HEK293 (cell line): ENCODE results near the gene LST1.
A peak's percentile ranks its signal among the peaks of the same experiment; 100 is the strongest.

Experiments used
- CTCF ChIA-PET: fragments of 350-600 bp; formaldehyde crosslinking; extraction: SDS; loops from one replicate; lab custom pipeline; 2021; ENCODE audit warnings: antibody characterized with exemption; lab: Yijun Ruan, JAX
- POLR2A ChIA-PET: fragments of 300-600 bp; formaldehyde crosslinking; extraction: SDS; loops from one replicate; lab custom pipeline; 2020; ENCODE audit warnings: antibody characterized with exemption, inconsistent platforms; lab: Yijun Ruan, JAX
- H3K27ac ChIP-seq: fragments of 200-500 bp; sonication (Bioruptor generic); 2 replicates; pipeline ENCODE4 v1.5.1; 2014; ENCODE audit warnings: low read depth, low read length, control low read depth, inconsistent platforms; ENCODE audit errors: extremely low read depth
- H3K36me3 ChIP-seq, 2 experiments: fragments of 200-500 bp in 1 of 2; sonication (Bioruptor generic) in 1 of 2; 1 replicate in 1 of 2; 2 replicates in 1 of 2; pipeline ENCODE4 v1.5.1; 2014 to 2017; ENCODE audit warnings: inconsistent platforms in 2 of 2, low read length in 2 of 2; ENCODE audit not compliant: control insufficient read depth in 2 of 2, insufficient read depth in 1 of 2
- H3K4me1 ChIP-seq: fragments of 200-500 bp; sonication (Bioruptor generic); 2 replicates; pipeline ENCODE4 v1.5.1; 2014; ENCODE audit warnings: mild to moderate bottlenecking, low read length, inconsistent platforms; ENCODE audit not compliant: control insufficient read depth, insufficient read depth
- H3K4me3 ChIP-seq: 2 replicates; pipeline ENCODE4 v1.5.1; 2011; ENCODE audit warnings: low read depth, mild to moderate bottlenecking, control low read depth, low read length, moderate library complexity
- H3K9me3 ChIP-seq: fragments of 200-500 bp; sonication (Bioruptor generic); 2 replicates; pipeline ENCODE4 v1.5.1; 2014; ENCODE audit warnings: low read depth, low read length, inconsistent platforms; ENCODE audit not compliant: control insufficient read depth, insufficient read depth
- GLIS2 ChIP-seq: fragments of 450-650 bp; formaldehyde crosslinking; IDR thresholded peaks from 2 replicates; pipeline ENCODE4 v1.5.1; 2016; ENCODE audit warnings: missing biosample characterization, missing genetic modification characterization
- HOXD13 ChIP-seq: sonication (generic); formaldehyde crosslinking; IDR thresholded peaks from 2 replicates; pipeline ENCODE4 v1.8.0; 2022; ENCODE audit warnings: missing genetic modification reagents, borderline replicate concordance
- IKZF3 ChIP-seq: fragments of 450-650 bp; IDR thresholded peaks from 2 replicates; pipeline ENCODE4 v1.5.0; 2018; ENCODE audit warnings: missing biosample characterization, mild to moderate bottlenecking, missing genetic modification characterization, moderate library complexity
- OSR2 ChIP-seq: fragments of 450-650 bp; formaldehyde crosslinking; IDR thresholded peaks from 2 replicates; pipeline ENCODE4 v1.5.1; 2016; ENCODE audit warnings: missing biosample characterization, missing genetic modification characterization
- ZBTB17 ChIP-seq: fragments of 450-650 bp; formaldehyde crosslinking; IDR thresholded peaks from 2 replicates; pipeline ENCODE4 v1.5.1; 2016; ENCODE audit warnings: missing biosample characterization, missing genetic modification characterization
- ZBTB48 ChIP-seq: fragments of 450-650 bp; formaldehyde crosslinking; IDR thresholded peaks from 2 replicates; pipeline ENCODE4 v1.5.1; 2016; ENCODE audit warnings: missing biosample characterization, missing genetic modification characterization
- ZEB2 ChIP-seq: fragments of 450-650 bp; formaldehyde crosslinking; IDR thresholded peaks from 2 replicates; pipeline ENCODE4 v1.5.1; 2016; ENCODE audit warnings: missing biosample characterization, missing genetic modification characterization
- ZNF121 ChIP-seq: fragments of 450-650 bp; formaldehyde crosslinking; IDR thresholded peaks from 2 replicates; pipeline ENCODE4 v1.5.1; 2016; ENCODE audit warnings: missing biosample characterization, missing genetic modification characterization
- ZNF157 ChIP-seq: fragments of 450-650 bp; formaldehyde crosslinking; IDR thresholded peaks from 2 replicates; pipeline ENCODE4 v1.5.1; 2016; ENCODE audit warnings: missing biosample characterization, missing genetic modification characterization
- ZNF214 ChIP-seq: fragments of 450-650 bp; formaldehyde crosslinking; IDR thresholded peaks from 2 replicates; pipeline ENCODE4 v1.5.1; 2017; ENCODE audit warnings: missing biosample characterization, mild to moderate bottlenecking, missing genetic modification characterization, borderline replicate concordance
- ZNF274 ChIP-seq, 2 experiments: fragments of 200-500 bp in 1 of 2; fragments of 450-650 bp in 1 of 2; sonication (Bioruptor generic) in 1 of 2; formaldehyde crosslinking in 1 of 2; IDR thresholded peaks; 2 replicates each; pipeline versions ENCODE4 v1.5.1 to v1.6.1; 2014 to 2016; ENCODE audit warnings: borderline replicate concordance in 1 of 2, inconsistent platforms in 1 of 2, low read length in 1 of 2, missing biosample characterization in 1 of 2, missing genetic modification characterization in 1 of 2
- ZNF501 ChIP-seq: fragments of 450-650 bp; formaldehyde crosslinking; IDR thresholded peaks from 2 replicates; pipeline ENCODE4 v1.5.1; 2016; ENCODE audit warnings: missing biosample characterization, missing genetic modification characterization
- ZNF510 ChIP-seq: fragments of 450-650 bp; formaldehyde crosslinking; IDR thresholded peaks from 2 replicates; pipeline ENCODE4 v1.5.1; 2018; ENCODE audit warnings: mild to moderate bottlenecking, missing genetic modification characterization, missing biosample characterization; ENCODE audit not compliant: insufficient replicate concordance
- ZNF530 ChIP-seq: fragments of 450-650 bp; formaldehyde crosslinking; IDR thresholded peaks from 2 replicates; pipeline ENCODE4 v1.5.1; 2016; ENCODE audit warnings: low read depth, missing biosample characterization, missing genetic modification characterization
- ZNF600 ChIP-seq: fragments of 450-650 bp; formaldehyde crosslinking; IDR thresholded peaks from 2 replicates; pipeline ENCODE4 v1.5.1; 2016; ENCODE audit warnings: missing biosample characterization, missing genetic modification characterization
- ZNF624 ChIP-seq: fragments of 450-650 bp; formaldehyde crosslinking; IDR thresholded peaks from 2 replicates; pipeline ENCODE4 v1.5.1; 2017; ENCODE audit warnings: missing biosample characterization, missing genetic modification characterization
- ZNF707 ChIP-seq: fragments of 450-650 bp; formaldehyde crosslinking; IDR thresholded peaks from 2 replicates; pipeline ENCODE4 v1.5.1; 2016; ENCODE audit warnings: missing biosample characterization, missing genetic modification characterization
- ZNF747 ChIP-seq: fragments of 450-650 bp; formaldehyde crosslinking; IDR thresholded peaks from 2 replicates; pipeline ENCODE4 v1.5.1; 2016; ENCODE audit warnings: missing biosample characterization, missing genetic modification characterization
- ZSCAN30 ChIP-seq: fragments of 450-650 bp; IDR thresholded peaks from 2 replicates; pipeline ENCODE4 v1.5.1; 2018; ENCODE audit warnings: missing biosample characterization, mild to moderate bottlenecking, missing genetic modification characterization, moderate library complexity
- TF ChIP-seq, protein P1 (sequence below): fragments of 450-650 bp; formaldehyde crosslinking; IDR thresholded peaks from 2 replicates; pipeline ENCODE4 v1.5.1; 2017; ENCODE audit warnings: missing biosample characterization, missing genetic modification characterization
- TF ChIP-seq, protein P2 (sequence below): fragments of 450-650 bp; formaldehyde crosslinking; IDR thresholded peaks from 2 replicates; pipeline ENCODE4 v1.5.1; 2016; ENCODE audit warnings: missing biosample characterization, missing genetic modification characterization
- TF ChIP-seq, protein P3 (sequence below): fragments of 450-650 bp; formaldehyde crosslinking; IDR thresholded peaks from 2 replicates; pipeline ENCODE4 v1.5.1; 2017; ENCODE audit warnings: missing biosample characterization, missing genetic modification characterization
- TF ChIP-seq, protein P4 (sequence below): fragments of 450-650 bp; formaldehyde crosslinking; IDR thresholded peaks from 2 replicates; pipeline ENCODE4 v1.5.1; 2016; ENCODE audit warnings: missing biosample characterization, missing genetic modification characterization

Gene LST1

DNA sequence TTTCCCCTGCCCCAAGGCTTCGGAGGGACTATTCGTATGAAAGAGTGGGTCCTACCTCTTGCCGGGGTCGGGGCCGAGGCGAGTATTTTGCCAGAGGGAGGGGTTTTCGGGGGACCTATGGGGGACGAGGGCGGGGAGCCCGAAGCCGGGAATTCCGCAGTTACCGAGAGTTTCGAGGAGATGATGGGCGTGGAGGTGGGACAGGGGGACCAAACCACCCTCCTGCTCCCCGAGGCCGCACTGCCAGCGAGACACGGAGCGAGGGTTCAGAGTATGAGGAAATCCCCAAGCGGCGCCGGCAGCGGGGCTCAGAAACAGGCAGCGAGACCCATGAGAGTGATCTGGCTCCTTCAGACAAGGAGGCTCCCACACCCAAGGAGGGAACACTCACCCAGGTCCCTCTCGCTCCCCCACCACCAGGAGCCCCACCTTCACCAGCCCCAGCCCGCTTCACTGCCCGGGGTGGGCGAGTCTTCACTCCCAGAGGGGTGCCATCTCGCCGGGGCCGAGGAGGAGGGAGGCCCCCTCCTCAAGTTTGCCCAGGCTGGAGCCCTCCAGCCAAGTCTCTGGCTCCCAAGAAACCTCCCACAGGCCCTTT lies 45.7 kb downstream of the LST1 start:
- no peak overlapping the region for H3K4me3 ChIP-seq
- CTCF ChIA-PET, result no interaction called here
- 0 out of 2 replicates have a peak overlapping the region, but pooled peaks have one; percentile 21 for H3K27ac ChIP-seq
- no peaks in the 10 kb centered on the region for H3K9me3 ChIP-seq
- POLR2A ChIA-PET, result interaction anchor here (0.7 to 11.0 kb wide), 3 partner anchors 6 to 85 kb away, joined by 3 to 123 read pairs (median 4); partner anchors contain the start of genes ATP6V1G2 and GPANK1
- H3K4me1 ChIP-seq, result no peaks in the 10 kb centered on the region
- H3K36me3 ChIP-seq, result peaks cover 66 to 100% of the 10 kb centered on the region in 2 experiments
- TF ChIP-seq GLIS2, result 0 out of 2 replicates have a peak, but pooled peaks have one; percentile 11
- TF ChIP-seq, protein P1, sequence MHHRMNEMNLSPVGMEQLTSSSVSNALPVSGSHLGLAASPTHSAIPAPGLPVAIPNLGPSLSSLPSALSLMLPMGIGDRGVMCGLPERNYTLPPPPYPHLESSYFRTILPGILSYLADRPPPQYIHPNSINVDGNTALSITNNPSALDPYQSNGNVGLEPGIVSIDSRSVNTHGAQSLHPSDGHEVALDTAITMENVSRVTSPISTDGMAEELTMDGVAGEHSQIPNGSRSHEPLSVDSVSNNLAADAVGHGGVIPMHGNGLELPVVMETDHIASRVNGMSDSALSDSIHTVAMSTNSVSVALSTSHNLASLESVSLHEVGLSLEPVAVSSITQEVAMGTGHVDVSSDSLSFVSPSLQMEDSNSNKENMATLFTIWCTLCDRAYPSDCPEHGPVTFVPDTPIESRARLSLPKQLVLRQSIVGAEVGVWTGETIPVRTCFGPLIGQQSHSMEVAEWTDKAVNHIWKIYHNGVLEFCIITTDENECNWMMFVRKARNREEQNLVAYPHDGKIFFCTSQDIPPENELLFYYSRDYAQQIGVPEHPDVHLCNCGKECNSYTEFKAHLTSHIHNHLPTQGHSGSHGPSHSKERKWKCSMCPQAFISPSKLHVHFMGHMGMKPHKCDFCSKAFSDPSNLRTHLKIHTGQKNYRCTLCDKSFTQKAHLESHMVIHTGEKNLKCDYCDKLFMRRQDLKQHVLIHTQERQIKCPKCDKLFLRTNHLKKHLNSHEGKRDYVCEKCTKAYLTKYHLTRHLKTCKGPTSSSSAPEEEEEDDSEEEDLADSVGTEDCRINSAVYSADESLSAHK (tag by site-specific recombination), result peak; percentile 83
- no peak for TF ChIP-seq ZNF707 (tag by site-specific recombination)
- TF ChIP-seq, all 188 proteins: peak for 2

DNA sequence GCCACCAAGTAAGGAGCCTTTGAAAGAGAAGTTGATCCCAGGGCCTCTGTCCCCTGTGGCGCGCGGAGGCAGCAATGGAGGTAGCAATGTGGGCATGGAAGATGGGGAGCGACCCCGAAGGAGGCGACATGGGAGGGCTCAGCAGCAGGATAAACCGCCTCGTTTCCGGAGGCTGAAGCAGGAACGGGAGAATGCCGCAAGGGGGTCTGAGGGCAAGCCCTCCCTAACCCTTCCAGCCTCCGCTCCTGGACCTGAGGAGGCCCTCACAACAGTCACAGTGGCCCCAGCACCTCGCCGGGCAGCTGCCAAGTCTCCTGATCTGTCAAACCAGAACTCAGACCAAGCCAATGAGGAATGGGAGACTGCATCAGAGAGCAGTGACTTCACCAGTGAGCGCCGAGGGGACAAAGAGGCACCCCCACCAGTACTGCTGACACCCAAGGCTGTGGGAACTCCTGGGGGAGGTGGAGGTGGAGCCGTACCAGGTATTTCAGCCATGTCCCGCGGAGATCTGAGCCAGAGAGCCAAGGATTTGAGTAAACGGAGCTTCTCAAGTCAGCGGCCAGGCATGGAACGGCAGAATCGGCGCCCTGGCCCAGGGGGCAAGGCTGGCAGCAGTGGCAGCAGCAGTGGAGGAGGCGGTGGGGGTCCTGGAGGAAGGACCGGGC lies 46.3 kb downstream of the LST1 start:
- CTCF ChIA-PET, result no interaction called here
- H3K4me3 ChIP-seq, result no peak overlapping the region
- H3K9me3 ChIP-seq, result no peaks in the 10 kb centered on the region
- no peaks in the 10 kb centered on the region for H3K4me1 ChIP-seq
- H3K36me3 ChIP-seq, result peaks cover 62 to 100% of the 10 kb centered on the region in 2 experiments
- POLR2A ChIA-PET, result interaction anchor here (1.0 to 11.0 kb wide), 3 partner anchors 6 to 183 kb away, joined by 3 to 123 read pairs (median 76); partner anchors contain the start of genes BAG6, HSPA1A and HSPA1L
- no peak for TF ChIP-seq ZNF747 (tag by site-specific recombination)
- no peak for TF ChIP-seq ZBTB17 (tag by site-specific recombination)
- TF ChIP-seq ZNF510 (tag by site-specific recombination), result no peak
- TF ChIP-seq ZNF624, result no peak
- TF ChIP-seq, protein P2, sequence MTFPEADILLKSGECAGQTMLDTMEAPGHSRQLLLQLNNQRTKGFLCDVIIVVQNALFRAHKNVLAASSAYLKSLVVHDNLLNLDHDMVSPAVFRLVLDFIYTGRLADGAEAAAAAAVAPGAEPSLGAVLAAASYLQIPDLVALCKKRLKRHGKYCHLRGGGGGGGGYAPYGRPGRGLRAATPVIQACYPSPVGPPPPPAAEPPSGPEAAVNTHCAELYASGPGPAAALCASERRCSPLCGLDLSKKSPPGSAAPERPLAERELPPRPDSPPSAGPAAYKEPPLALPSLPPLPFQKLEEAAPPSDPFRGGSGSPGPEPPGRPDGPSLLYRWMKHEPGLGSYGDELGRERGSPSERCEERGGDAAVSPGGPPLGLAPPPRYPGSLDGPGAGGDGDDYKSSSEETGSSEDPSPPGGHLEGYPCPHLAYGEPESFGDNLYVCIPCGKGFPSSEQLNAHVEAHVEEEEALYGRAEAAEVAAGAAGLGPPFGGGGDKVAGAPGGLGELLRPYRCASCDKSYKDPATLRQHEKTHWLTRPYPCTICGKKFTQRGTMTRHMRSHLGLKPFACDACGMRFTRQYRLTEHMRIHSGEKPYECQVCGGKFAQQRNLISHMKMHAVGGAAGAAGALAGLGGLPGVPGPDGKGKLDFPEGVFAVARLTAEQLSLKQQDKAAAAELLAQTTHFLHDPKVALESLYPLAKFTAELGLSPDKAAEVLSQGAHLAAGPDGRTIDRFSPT (tag by site-specific recombination), result 0 out of 2 replicates have a peak, but pooled peaks have one; percentile 18
- TF ChIP-seq, protein P3, sequence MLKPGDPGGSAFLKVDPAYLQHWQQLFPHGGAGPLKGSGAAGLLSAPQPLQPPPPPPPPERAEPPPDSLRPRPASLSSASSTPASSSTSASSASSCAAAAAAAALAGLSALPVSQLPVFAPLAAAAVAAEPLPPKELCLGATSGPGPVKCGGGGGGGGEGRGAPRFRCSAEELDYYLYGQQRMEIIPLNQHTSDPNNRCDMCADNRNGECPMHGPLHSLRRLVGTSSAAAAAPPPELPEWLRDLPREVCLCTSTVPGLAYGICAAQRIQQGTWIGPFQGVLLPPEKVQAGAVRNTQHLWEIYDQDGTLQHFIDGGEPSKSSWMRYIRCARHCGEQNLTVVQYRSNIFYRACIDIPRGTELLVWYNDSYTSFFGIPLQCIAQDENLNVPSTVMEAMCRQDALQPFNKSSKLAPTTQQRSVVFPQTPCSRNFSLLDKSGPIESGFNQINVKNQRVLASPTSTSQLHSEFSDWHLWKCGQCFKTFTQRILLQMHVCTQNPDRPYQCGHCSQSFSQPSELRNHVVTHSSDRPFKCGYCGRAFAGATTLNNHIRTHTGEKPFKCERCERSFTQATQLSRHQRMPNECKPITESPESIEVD (tag by site-specific recombination), result no peak
- TF ChIP-seq IKZF3 (tag by site-specific recombination), result 0 out of 2 replicates have a peak, but pooled peaks have one; percentile 30
- TF ChIP-seq ZEB2 (tag by site-specific recombination), result no peak
- TF ChIP-seq ZSCAN30 (tag by site-specific recombination), result no peak
- TF ChIP-seq ZNF157 (tag by site-specific recombination), result no peak
- TF ChIP-seq ZNF530 (tag by site-specific recombination), result no peak
- TF ChIP-seq ZNF214 (tag by site-specific recombination), result no peak
- no peak for TF ChIP-seq ZBTB48 (tag by site-specific recombination)
- TF ChIP-seq, protein P4, sequence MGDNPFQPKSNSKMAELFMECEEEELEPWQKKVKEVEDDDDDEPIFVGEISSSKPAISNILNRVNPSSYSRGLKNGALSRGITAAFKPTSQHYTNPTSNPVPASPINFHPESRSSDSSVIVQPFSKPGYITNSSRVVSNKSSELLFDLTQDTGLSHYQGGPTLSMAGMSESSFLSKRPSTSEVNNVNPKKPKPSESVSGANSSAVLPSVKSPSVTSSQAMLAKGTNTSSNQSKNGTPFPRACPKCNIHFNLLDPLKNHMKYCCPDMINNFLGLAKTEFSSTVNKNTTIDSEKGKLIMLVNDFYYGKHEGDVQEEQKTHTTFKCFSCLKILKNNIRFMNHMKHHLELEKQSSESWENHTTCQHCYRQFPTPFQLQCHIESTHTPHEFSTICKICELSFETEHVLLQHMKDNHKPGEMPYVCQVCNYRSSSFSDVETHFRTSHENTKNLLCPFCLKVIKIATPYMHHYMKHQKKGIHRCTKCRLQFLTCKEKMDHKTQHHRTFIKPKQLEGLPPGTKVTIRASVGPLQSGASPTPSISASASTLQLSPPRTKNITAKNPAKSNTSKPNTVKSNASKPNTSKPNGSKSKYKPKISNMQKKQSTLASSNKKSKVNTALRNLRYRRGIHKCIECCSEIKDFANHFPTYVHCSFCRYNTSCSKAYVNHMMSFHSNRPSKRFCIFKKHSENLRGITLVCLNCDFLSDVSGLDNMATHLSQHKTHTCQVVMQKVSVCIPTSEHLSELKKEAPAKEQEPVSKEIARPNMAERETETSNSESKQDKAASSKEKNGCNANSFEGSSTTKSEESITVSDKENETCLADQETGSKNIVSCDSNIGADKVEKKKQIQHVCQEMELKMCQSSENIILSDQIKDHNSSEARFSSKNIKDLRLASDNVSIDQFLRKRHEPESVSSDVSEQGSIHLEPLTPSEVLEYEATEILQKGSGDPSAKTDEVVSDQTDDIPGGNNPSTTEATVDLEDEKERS (tag by site-specific recombination), result no peak
- no peak for TF ChIP-seq OSR2 (tag by site-specific recombination)
- no peak for TF ChIP-seq ZNF274 (IDR thresholded peaks at IDR 0.05; ENCODE audit: low read length)
- TF ChIP-seq ZNF274 (tag by site-specific recombination; IDR thresholded peaks at IDR 0.05; ENCODE audit: borderline replicate concordance), result no peak
- no peak for TF ChIP-seq ZNF501
- TF ChIP-seq ZNF600 (tag by site-specific recombination), result peak; percentile 44
- no peak for TF ChIP-seq ZNF121 (tag by site-specific recombination)
- TF ChIP-seq HOXD13 (CRISPR knock-in tag), result 0 out of 2 replicates have a peak, but pooled peaks have one; percentile 12
- H3K27ac ChIP-seq, result peak overlapping the region; percentile 21; the same call in 1 of the 2 replicates
